Esophagus squamous epithelium (tissue), 4 donors: Measurements from ENCODE around the gene MGAT5.

Experiments used
- POLR2A ChIP-seq, 4 donors: fragments of 450-650 bp; IDR thresholded peaks; one replicate each; pipeline ENCODE4 v1.6.1; 2017; ENCODE audit warnings: antibody characterized with exemption in 4 of 4, mild to moderate bottlenecking in 4 of 4, moderate library complexity in 3 of 4
- TF ChIP-seq, protein P1 (sequence below), 6 experiments: fragments of 450-650 bp in 4 of 6; fragments of 200-600 bp in 2 of 6; sonication (generic) in 2 of 6; IDR thresholded peaks; one replicate each; pipeline ENCODE4 v1.5.1; 2016 to 2019; ENCODE audit warnings: antibody characterized with exemption in 6 of 6, mild to moderate bottlenecking in 4 of 6, moderate library complexity in 4 of 6

DNA sequence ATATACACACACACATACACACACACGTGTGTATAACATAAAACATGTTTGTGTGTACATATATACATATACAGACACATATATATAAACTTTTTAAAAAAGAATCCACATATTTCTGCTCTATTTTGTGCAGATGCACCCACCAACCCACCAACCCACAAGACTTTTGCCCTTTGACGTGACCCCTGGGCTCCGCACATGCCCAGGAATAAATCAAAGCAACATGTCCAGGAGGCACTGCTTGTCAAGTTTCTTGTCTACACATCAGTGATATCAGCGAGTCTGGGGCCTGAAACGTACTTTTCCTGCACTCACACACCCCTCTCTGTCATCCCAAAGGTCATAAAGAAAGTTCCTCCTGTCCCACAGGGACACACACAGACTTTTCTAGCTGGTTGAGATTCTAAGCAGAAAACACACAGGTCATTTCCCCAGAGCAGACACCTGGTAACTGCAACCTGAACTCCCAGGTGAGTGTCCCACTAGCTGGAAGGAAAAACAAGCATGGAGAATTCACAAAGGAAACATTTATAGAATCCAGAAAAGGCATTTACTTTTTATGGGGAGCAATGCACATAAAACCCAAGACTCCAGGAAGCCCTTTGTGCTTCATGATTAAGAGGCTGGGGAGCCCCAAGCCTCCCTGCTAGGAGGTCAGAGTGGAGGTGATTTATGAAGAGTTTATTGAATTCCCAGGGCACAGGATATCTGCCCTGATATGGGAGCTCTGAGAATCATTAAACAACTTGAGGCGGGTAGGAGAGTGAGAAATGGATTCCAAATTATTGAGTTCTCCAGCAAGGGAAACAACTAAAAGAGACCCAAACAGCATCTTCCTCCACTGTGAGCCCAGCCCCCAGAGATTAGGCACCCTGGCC lies 211.6 kb downstream of the MGAT5 start:
- TF ChIP-seq POLR2A (IDR thresholded peaks at IDR 0.05): no peak
- TF ChIP-seq, protein P1, sequence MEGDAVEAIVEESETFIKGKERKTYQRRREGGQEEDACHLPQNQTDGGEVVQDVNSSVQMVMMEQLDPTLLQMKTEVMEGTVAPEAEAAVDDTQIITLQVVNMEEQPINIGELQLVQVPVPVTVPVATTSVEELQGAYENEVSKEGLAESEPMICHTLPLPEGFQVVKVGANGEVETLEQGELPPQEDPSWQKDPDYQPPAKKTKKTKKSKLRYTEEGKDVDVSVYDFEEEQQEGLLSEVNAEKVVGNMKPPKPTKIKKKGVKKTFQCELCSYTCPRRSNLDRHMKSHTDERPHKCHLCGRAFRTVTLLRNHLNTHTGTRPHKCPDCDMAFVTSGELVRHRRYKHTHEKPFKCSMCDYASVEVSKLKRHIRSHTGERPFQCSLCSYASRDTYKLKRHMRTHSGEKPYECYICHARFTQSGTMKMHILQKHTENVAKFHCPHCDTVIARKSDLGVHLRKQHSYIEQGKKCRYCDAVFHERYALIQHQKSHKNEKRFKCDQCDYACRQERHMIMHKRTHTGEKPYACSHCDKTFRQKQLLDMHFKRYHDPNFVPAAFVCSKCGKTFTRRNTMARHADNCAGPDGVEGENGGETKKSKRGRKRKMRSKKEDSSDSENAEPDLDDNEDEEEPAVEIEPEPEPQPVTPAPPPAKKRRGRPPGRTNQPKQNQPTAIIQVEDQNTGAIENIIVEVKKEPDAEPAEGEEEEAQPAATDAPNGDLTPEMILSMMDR (IDR thresholded peaks at IDR 0.05): no peak
